ENCODE measurements around the gene CYP2C9. TPM values are rescaled to one million over a fixed set of nuclear protein-coding genes. Genes with fewer than 3 reads are reported as not detected.

CYP2C9 gene
- total RNA-seq (2021; ENCODE audit: unreplicated experiment) (0.41 TPM), Bru-seq, nascent RNA (percentile 3 among the genes with signal in this experiment), BruChase-seq, experiment 1, labeled RNA remaining after a 2-hour chase (percentile 11 among the genes with signal in this experiment), BruChase-seq, experiment 2, labeled RNA remaining after a 6-hour chase (percentile 12 among the genes with signal in this experiment)
- not detected for polyA plus RNA-seq (2012; ENCODE audit: insufficient read length)
- long read RNA-seq: 0 reads

DNA sequence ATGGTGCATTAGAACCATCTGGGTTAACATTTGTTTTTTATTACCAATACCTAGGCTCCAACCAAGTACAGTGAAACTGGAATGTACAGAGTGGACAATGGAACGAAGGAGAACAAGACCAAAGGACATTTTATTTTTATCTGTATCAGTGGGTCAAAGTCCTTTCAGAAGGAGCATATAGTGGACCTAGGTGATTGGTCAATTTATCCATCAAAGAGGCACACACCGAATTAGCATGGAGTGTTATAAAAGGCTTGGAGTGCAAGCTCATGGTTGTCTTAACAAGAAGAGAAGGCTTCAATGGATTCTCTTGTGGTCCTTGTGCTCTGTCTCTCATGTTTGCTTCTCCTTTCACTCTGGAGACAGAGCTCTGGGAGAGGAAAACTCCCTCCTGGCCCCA lies at the start of gene CYP2C9:
TSS of gene CYP2C9 (plus strand) at position 276 of the 400 bp plus-strand sequence. CDS start at position 301, 25 bp downstream.
- POLR2A ChIA-PET: no interaction called here
- CTCF ChIA-PET: no interaction called here
- BruUV-seq (replicated peaks): no TSS peak
- Histone ChIP-seq H3K4me1 (ENCODE audit: control insufficient read depth, insufficient read depth, low read length) (no peaks in the 10 kb centered on the region), H3K9me3 (ENCODE audit: control insufficient read depth, insufficient read depth, low read depth, low read length) (0 out of 2 replicates have a peak, but pooled peaks cover 2% of the 10 kb centered on the region), H3K36me3 (ENCODE audit: control insufficient read depth, insufficient read depth, low read length) (no peaks in the 10 kb centered on the region), H3K4me3 (ENCODE audit: low read depth in 2 of 2, low read length in 2 of 2) (no peak within 1 kb of the TSS), H3K27ac (ENCODE audit: low read length) (no peak within 1 kb of the TSS), H3K27me3 (ENCODE audit: control insufficient read depth, insufficient read depth, low read length) (no peaks in the 10 kb centered on the region)
- no peak for ATAC-seq
- intact Hi-C loops (cut with micrococcal nuclease; ENCODE audit: unreplicated experiment): no loop called here
- no peak for DNase-seq (ENCODE audit: low read depth, low spot score)
- TF ChIP-seq, protein P1, sequence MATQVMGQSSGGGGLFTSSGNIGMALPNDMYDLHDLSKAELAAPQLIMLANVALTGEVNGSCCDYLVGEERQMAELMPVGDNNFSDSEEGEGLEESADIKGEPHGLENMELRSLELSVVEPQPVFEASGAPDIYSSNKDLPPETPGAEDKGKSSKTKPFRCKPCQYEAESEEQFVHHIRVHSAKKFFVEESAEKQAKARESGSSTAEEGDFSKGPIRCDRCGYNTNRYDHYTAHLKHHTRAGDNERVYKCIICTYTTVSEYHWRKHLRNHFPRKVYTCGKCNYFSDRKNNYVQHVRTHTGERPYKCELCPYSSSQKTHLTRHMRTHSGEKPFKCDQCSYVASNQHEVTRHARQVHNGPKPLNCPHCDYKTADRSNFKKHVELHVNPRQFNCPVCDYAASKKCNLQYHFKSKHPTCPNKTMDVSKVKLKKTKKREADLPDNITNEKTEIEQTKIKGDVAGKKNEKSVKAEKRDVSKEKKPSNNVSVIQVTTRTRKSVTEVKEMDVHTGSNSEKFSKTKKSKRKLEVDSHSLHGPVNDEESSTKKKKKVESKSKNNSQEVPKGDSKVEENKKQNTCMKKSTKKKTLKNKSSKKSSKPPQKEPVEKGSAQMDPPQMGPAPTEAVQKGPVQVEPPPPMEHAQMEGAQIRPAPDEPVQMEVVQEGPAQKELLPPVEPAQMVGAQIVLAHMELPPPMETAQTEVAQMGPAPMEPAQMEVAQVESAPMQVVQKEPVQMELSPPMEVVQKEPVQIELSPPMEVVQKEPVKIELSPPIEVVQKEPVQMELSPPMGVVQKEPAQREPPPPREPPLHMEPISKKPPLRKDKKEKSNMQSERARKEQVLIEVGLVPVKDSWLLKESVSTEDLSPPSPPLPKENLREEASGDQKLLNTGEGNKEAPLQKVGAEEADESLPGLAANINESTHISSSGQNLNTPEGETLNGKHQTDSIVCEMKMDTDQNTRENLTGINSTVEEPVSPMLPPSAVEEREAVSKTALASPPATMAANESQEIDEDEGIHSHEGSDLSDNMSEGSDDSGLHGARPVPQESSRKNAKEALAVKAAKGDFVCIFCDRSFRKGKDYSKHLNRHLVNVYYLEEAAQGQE (IDR thresholded peaks at IDR 0.05; ENCODE audit: insufficient read depth in 1 of 2, low read depth in 2 of 2, low read length in 1 of 2): no peak
- TF ChIP-seq SIN3A (IDR thresholded peaks at IDR 0.05; ENCODE audit: borderline replicate concordance, insufficient read depth, low read depth, low read length) (no peak), POLR2AphosphoS5 (IDR thresholded peaks at IDR 0.05; ENCODE audit: low read depth, low read length) (no peak), TCF7L2 (IDR thresholded peaks at IDR 0.05; ENCODE audit: low read depth, low read length) (no peak)
- TF ChIP-seq, protein P2, sequence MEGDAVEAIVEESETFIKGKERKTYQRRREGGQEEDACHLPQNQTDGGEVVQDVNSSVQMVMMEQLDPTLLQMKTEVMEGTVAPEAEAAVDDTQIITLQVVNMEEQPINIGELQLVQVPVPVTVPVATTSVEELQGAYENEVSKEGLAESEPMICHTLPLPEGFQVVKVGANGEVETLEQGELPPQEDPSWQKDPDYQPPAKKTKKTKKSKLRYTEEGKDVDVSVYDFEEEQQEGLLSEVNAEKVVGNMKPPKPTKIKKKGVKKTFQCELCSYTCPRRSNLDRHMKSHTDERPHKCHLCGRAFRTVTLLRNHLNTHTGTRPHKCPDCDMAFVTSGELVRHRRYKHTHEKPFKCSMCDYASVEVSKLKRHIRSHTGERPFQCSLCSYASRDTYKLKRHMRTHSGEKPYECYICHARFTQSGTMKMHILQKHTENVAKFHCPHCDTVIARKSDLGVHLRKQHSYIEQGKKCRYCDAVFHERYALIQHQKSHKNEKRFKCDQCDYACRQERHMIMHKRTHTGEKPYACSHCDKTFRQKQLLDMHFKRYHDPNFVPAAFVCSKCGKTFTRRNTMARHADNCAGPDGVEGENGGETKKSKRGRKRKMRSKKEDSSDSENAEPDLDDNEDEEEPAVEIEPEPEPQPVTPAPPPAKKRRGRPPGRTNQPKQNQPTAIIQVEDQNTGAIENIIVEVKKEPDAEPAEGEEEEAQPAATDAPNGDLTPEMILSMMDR (IDR thresholded peaks at IDR 0.05): no peak
- in situ Hi-C loops (cut with HindIII; ENCODE audit: low pct_unique_long_range_greater_than_20kb, low sequenced_read_pairs): no loop called here

DNA sequence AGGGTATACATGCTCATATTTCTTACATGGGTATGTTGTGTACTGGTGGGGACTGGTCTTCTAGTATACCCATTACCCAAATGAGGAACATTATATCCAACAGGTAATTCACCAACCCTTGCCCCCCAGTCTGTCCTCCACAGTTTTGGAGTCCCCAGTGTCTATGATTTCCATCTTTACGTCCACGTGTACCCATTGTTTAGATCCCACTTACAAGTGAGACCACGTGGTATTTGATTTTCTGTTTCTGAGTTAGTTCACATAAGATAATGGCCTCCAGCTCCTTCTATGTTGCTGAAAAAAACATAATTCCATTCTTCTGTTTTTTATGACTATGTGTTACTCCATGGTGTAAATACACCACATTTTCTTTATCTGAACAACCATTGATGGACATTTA lies 49.3 kb upstream of the CYP2C9 start:
- intact Hi-C loops (cut with micrococcal nuclease; ENCODE audit: unreplicated experiment) (no loop called here), in situ Hi-C loops (cut with HindIII; ENCODE audit: low pct_unique_long_range_greater_than_20kb, low sequenced_read_pairs) (no loop called here)
- Histone ChIP-seq H3K36me3 (ENCODE audit: control insufficient read depth, insufficient read depth, low read length) (no peaks in the 10 kb centered on the region), H3K27ac (ENCODE audit: low read length) (no peak overlapping the region), H3K4me1 (ENCODE audit: control insufficient read depth, insufficient read depth, low read length) (no peaks in the 10 kb centered on the region), H3K27me3 (ENCODE audit: control insufficient read depth, insufficient read depth, low read length) (no peaks in the 10 kb centered on the region), H3K9me3 (ENCODE audit: control insufficient read depth, insufficient read depth, low read depth, low read length) (no peaks in the 10 kb centered on the region), H3K4me3 (ENCODE audit: low read depth in 2 of 2, low read length in 2 of 2) (no peak overlapping the region)
- TF ChIP-seq, protein P2 (IDR thresholded peaks at IDR 0.05): no peak
- TF ChIP-seq, protein P1 (IDR thresholded peaks at IDR 0.05; ENCODE audit: insufficient read depth in 1 of 2, low read depth in 2 of 2, low read length in 1 of 2): no peak
- TF ChIP-seq SIN3A (IDR thresholded peaks at IDR 0.05; ENCODE audit: borderline replicate concordance, insufficient read depth, low read depth, low read length): no peak
- TF ChIP-seq POLR2AphosphoS5 (IDR thresholded peaks at IDR 0.05; ENCODE audit: low read depth, low read length): no peak
- no peak for TF ChIP-seq TCF7L2 (IDR thresholded peaks at IDR 0.05; ENCODE audit: low read depth, low read length)
- BruUV-seq (replicated peaks): no TSS peak
- ChIA-PET POLR2A (no interaction called here), CTCF (no interaction called here)
- DNase-seq (ENCODE audit: low read depth, low spot score): no peak
- no peak for ATAC-seq

Measured in Panc1 (cell line).